ENCODE measurements around the gene PAK4.

PAK4 gene

DNA sequence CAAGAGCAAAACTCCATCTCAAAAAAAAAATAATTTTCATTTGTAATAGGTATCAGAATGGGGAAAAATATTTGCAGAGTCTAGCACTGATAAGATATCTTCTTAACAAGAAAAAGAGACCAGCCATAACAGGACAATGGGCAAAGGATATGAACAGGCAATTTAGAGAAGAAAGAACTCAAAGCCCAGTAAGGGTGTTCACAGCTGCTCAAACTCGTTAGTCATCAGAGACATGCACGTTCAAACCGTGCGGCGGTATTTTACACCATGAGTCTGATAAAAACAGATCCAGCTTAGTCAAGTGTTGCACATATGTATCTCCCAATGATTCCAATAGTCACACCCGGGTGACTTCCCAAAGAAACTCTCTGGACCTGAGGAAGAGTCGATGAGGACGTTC, 57.5 kb downstream of the PAK4 start:
- DNase-seq: no peak

DNA sequence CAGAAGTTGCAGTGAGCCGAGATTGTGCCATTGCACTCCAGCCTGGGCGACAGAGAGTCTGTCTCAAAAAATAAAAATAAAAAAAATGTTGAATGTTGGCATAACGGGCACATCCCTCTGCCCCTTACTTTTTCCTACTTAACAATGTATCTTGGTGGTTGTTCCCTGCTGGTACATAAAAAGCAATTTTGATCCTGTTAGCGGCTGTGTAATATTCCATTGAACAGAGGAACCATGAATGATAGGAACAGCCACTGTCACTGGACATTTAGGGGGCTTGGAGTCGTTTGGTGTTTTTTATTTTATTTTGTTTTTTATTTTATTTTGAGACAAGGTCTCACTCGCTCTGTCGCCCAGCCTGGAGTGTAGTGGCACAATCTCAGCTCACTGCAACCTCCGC, 60.8 kb downstream of the PAK4 start:
- DNase-seq: no peak

DNA sequence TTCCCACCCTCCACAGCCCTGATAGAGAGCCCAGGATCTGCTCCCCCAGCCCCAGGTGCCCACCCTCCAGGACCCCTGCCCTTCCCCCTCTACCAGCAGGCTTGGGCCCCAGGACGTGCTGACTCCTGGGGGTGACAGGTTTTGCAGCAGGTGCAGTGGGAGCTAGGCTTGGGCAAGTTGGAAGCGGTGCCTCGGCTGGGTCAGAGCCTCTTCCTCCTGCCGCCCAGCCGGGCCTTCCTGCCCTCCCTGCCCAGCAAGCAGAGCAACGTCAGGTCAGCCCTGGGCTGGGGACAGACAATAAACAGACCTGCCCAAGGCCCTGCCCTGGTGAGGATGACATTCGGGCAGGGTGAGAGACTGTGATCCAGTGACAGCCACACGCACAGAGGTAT, 62.0 kb downstream of the PAK4 start:
- no peak for DNase-seq

DNA sequence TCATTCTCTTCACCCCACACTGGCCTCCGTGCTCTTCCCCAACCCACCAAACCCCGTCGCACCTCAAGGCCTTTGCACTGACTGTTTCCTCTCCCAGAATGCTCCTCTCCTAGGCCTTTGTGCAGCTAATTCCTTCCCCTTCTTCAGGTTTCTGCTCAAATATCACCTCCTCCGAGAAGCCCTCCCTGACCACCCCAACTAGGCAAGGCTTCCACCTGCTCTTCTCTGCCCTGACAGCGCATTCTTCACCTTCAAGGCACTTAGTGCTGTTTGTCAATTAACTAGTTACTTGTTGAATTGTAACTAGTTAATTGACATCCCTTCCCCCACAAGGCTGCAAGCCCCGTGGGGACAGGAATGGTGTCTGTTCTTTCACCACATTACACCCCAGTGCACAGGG, 63.4 kb downstream of the PAK4 start:
- DNase-seq: no peak

DNA sequence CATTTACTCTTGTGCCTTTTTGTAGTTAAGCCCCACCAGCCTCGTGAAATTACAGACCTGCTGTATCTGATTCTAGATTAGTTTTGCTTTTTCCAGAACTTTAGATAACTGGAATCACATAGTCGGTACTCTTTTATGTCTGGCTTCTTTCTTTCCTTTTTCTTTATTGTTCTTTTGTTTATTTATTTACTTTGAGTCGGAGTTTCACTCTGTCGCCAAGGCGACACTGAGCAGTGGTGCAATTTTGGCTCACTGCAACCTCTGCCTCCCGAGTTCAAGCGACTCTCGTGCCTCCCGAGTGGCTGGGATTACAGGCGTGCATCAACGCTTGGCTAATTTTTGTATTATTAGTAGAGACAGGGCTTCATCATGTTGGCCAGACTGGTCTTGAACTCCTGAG, 65.2 kb downstream of the PAK4 start:
- DNase-seq: no peak

DNA sequence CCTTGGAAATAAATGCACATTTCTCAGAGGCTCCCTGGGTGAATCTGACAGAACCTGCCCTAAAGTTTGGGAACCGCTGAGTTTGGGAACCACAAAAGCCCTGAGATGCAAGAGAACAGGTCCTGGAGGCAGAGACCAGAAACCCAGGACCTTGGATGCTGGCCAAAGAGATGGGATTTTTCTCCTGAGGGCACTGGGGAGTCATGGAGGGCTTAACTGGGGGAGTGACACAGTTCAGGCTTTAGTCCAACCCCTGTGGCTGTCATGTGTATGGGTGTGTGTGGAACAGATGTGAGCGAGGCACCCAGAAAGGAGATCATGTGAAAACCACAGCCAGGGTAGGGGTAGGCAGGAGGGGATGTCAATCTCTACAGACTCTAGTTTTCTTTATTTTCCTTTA, 67.3 kb downstream of the PAK4 start:
- no peak for DNase-seq

DNA sequence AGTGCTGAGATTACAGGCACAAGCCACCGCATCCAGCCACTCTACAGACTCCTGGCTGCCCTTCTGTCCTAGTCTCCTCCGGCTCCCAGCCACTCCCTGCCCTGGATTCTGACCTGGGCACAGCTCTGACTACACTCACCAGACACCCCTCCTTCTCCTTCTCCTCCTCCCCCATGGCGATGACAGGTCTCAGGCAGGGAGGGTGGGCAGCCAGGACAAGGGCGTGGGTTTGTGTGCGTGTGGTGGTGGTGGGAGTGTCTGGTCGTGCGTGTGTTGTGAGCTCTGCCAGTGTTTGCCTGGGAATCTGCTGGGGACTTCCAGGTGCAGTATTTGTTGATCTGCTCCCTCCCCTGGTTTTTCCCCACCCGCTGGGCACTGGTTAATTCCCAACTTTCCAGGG, 68.2 kb downstream of the PAK4 start:
- DNase-seq: no peak

DNA sequence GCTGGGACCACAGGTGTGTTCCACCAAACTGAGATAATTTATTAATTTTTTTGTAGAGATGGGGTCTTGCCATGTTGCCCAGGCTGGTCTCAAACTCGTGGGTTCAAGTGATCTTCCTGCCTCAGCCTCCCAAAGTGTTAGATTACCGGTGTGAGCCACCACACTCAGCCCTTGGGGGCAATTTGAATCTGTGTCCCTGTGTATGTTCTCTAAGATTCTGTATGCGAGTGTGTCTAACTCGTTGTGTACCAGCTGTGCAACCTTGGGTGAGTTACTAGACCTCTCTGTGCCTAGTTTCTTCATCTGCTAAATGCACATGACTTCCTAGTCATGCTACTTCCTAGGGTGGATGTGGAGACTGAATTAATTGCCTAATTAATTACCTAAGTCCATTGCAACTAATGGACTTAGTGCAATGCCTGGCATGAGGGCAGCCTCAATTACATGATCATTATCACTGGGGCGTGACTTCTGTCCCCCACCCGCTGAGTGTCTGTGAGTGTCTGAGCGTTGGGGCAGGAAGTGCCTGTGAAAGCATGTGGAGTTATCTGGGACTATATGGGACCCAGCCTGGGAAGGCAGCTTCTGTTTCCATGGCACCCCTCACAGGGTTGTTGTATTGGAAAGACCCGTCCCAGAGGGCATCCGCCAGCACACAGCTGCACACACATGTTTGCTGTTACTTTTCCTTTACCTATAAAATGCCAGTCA, 69.4 kb downstream of the PAK4 start:
- DNase-seq: no peak

DNA sequence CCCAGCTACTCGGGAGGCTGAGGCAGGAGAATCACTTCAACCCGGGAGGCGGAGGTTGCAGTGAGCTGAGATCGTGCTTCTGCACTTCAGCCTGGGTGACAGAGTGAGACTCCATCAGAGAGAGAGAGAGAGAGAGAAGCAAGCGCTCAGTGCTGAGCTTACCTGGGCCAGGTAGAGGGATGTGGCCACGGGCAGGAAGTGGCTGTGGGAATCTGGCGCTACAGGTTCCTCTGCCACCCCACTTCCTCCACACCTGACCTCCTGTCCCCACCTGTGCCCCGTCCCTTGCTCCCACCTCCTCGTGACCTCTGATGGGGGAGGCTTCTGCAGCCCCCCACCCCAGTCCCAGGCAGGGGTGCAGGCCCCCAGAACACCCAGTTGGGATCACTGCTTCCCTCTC, 70.2 kb downstream of the PAK4 start:
- DNase-seq: no peak

DNA sequence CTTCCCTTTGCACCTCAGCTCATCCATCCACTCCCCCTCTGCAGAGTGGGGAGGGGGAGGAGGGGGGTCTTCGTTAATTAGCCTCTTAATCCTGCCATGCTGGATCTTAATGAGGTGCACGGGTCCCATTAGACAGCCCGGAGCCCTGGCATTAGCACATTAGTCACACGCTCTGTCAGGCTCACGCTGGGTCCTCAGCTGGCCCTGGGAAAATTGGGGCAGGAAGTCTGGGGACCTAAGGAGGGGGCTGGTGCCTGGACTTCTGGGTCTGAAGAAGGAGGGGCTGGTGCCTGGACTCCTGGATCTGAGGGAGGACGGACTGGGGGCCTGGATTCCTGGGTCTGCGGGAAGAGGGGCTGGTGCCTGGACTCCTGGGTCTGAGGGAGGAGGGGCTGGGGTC, 70.7 kb downstream of the PAK4 start:
- no peak for DNase-seq

DNA sequence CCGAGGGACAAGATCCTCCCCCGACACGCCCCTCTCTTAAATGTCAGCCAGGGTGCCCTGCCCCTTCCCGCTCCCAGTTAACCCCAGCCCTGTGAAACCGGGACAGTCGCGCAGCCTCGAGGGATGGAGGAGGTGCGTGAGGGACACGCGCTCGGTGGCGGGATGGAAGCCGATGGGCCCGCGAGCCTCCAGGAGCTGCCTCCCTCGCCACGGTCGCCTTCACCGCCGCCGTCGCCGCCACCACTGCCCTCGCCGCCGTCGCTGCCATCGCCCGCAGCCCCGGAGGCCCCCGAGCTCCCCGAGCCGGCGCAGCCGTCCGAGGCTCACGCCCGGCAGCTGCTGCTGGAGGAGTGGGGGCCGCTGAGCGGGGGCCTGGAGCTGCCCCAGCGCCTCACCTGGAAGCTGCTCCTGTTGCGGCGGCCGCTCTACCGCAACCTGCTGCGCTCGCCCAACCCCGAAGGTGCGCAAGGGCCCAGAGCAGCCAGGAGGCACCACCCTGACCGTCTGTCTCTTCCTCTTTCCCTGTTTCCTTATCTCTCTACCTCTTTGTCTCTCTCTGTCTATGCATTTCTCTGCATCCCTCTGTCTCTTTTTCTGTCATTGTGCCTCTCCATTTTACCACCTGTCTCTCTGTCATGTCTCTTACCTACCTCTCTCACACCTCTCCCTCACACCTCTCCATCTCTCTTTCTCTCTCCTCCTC, 71.4 kb downstream of the PAK4 start, which contains the start of gene NCCRP1:
Gene NCCRP1, plus strand, starts transcription at position 105 of the 703 bp plus-strand sequence. Its CDS starts 19 bp downstream, at position 124.
- no peak for DNase-seq

DNA sequence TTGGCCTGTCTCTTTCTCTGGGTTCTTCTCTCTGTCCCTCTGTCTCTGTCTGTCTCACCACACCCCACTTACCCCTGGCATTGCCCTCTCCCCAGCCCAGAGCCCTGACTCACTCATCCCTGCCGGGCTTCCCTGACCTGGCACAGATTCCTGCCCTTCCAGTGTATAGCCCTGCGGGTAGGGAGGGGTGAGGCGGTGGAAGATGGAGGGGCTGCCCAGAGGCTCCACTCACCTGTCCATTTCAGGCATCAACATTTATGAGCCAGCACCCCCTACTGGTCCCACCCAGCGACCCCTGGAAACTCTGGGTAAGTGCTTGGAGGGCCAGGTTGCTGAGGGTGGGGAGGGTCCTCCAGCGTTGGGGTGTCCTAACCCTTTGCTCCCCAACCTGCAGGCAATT, 72.2 kb downstream of the PAK4 start:
- no peak for DNase-seq

DNA sequence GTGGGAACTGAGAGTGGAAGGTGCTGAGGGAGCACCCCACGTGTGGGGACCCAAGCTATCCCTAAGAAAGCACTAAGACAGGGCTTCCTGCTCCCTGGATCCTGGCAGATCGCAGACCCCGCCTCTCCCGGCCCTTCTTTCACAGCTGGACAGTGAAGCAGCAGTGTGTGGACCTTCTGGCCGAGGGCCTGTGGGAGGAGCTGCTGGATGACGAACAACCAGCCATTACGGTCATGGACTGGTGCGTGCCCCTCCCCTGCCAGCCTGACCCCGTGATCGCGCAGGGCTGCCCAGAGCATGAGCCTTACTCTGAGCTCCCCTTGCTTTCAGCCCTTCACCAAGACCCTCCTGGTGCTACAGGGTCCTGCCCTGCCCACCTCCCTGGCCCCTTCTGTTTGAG, 73.4 kb downstream of the PAK4 start:
- DNase-seq: no peak

DNA sequence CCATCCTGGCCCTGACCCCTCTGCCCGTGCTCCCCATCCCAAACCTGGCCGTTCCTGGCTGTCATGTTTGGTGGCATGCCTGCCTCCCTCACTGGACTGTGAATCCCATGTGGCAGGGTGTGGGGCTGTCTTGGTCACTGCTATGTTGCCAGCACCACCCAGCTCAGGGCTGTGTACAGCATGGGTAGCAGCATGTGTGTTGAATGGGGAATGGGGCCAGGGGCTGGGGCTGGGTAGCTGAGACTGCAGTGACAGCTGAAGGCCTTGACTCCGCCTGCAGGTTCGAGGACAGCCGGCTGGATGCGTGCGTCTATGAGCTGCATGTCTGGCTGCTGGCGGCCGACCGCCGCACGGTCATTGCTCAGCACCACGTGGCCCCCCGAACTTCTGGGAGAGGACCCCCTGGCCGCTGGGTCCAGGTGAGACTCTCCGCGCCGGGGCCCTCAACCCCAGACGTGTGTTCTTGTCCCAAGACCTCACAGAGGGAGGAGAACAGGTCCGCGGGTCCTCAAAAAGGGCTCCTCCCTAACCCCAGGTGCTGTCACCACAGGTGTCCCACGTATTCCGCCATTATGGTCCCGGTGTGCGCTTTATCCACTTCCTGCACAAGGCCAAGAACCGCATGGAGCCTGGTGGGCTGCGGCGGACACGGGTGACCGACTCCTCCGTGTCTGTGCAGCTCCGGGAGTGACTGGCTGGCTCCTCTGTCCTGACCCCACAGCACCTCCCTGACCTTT, 74.6 kb downstream of the PAK4 start:
- no peak for DNase-seq

DNA sequence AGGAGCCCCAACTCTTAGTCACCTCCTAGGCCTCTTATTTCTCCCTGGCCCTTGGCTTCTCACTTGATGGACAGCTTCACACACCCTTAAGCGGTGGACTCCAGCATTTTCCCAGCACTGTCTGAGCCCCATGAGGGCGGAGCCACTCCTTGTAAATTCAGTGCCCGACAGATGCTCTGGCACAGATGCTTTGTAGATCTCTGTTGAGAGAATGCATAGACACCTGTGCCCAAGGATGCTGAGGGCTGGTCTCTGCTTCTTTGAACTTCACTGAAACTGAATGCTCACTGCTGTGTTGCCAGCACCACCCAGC, 75.2 kb downstream of the PAK4 start:
- DNase-seq: no peak

DNA sequence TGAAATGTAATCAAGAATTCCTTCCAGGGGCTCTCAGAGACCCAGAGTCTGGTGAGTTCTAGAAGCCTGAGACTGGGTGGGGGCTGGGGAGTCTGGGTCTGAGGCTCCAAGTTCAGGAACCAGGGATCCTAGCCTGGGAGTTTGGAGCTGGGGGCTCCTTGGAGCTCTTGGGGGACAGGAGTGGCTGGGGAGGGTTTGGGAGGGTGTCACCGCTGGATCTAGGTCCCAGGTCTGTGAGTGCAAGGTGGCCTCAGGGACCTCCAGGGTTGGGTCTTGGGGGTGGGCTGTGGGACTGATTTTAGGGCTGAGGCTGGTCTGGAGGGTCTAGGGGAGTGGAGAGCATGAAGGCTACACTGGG, 77.4 kb downstream of the PAK4 start:
- DNase-seq: no peak

DNA sequence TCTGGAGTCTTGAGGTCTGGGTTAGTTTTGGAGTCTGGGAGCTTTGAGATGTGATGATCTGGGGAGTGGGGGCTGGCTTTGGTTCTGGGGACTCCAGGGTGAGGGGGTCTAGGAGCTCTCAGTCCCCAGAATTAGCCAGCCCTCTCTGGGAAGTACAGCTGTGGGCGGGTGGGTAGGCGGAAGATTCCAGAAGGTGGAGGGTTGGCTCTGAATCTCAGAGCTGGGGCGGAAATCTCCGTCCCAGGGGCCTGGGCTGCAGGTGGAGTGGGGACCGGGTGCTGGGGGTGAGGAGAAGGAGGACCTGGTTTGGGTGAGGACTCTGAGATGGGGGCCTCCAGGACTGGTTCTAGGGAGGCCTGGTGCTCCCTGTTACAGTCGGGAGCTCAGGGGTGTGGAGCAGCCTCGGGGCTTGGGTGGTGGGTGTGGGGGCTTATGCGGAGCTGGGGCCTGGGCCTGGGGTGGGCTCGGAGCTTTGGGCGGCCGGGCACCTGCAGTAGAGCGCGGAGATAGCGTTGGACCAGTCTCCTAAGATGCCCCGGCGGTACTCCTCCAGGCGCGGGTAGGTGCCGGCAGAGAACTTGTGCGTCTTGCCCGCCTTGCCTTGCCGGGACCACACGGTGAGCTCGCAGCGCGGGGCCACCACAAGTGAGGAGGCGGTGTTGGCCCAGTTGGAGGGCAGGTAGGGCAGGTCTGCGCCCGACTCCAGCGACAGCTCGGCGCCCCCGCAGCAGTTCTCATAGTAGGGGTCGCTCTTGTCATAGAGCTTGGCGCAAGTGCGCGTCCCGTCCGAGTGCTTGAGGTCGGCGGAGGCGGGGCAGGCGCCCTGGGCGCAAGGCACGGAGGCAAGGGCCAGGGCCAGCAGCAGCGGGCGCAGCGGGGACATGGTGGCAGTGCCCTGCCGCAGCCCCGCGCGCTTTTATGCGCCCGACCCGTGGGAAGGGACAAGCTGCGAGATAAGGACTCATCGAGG, 78.1 kb downstream of the PAK4 start, which contains the start of gene SYCN:
Gene SYCN, minus strand, starts transcription at position 892 of the 970 bp plus-strand sequence. Its CDS starts 9 bp downstream, at position 883.
- DNase-seq: no peak

DNA sequence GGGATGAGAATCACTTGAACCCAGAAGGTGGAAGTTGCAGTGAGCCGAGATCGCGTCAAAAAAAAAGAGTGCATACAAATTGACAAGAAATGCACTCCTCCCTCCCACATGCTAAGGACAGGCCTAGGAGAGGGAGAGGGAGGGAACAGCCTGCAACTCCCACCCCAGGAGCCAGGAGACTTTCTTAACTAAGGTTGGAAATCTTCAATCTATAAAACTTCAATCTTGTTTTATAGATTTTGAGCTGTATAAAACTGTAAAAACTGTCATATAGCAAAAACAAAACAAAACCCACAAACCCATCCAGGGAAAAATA, 79.8 kb downstream of the PAK4 start:
- no peak for DNase-seq

DNA sequence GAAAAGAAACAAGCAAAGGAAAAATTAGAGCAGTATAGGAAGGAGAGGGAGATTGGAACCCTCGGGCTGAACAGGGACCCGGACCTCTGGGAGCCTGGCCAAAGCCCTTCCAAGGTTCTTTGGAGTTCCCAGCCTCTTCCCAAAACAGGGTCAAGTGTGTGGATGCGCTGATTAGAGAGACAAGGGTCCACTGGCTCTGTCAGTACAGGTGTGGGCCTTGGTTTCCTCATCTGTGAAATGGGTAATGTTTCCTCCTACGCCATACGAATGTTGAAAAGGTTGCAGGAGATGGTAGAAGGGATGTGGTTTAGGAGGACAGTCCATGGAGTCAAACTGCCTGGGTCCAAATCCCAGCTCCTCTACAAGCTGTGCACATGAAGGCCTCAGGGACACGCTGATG, 80.5 kb downstream of the PAK4 start:
- no peak for DNase-seq

DNA sequence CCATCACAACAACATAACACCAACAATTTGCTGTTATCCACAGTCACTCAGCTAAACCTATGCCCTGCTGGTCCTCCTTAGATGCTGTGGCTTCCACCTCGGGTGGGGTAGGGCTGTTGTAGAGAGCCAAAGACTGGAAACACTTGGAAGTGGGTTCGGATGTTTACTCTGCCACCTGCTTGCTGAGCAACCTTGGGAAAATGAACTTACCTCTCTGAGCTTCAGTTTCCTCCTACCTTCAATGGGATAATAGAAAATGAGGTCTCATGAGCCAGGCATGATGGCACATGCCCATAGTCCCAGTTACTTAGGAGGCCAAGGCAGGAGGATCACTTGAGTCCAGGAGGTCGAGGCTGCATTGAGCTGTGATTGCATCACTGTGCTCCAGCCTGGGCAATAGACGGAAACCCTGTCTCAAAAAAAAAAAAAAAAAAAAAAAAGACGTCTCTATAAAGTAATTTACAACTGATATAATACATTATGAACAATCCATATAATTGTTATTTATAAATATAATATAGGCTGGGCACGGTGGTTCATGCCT, 81.8 kb downstream of the PAK4 start:
- DNase-seq: no peak

DNA sequence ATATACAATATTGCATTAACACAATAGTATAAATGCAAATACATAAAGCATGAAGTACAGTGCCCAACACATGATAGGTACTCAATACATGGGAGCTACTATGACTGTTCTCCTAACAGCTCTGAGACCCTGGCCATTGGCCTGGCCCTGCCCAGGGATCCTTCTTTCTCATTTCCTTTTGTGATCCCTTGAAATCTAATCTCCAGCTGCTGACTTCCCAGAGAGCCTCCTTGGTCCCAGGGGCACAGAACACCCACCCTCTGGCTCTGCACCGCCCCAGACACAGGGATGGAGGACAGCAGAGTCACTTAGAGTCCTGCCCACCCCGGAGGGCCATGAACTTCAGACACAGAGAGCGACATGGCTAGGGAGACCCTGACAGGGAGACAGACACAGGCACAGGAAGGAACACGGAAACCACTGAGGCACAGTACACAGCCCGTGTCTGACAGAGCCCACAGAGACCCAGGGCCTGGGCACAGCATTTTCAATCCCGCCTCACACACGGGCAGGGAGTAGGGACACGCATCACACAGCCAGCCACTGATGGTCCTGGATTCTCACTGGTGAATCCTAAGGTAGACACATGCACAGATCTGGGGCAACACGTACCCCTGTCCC, 82.7 kb downstream of the PAK4 start:
- DNase-seq: no peak

DNA sequence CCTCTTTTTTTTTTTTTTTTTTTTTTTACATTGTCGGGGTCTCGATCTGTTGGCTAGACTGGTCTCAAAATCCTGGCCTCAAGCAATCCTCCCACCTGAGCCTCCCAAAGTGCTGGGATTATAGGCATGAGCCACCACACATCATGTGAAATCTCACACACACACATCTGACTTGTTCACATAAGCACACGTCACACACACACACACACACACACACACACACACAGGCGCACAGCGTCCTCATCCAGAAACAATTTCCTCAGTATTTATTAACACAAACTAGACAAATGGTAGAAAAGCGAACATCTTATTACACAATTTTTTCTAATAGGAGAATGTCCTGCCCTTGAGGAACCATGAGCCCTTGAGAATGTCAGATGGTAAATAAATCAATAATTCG, 83.6 kb downstream of the PAK4 start:
- DNase-seq: no peak

Measured in cerebellar nuclear complex (tissue), 1 donor.